IMR-90 (cell line): ENCODE data around the gene ADD3. TPM values are rescaled to one million over a fixed set of nuclear protein-coding genes. Genes with fewer than 3 reads are reported as not detected.
A peak's percentile ranks its signal among the peaks of the same experiment; 100 is the strongest.

Experiments
- ATAC-seq: fragments of 200-7000 bp; cut with Tn5 transposase; 2 replicates; pipeline ENCODE4 v1.9.1; 2020; ENCODE audit warnings: low read depth, mild to moderate bottlenecking, moderate library complexity
- BruUV-seq: library from RNA; stranded (reverse); fragments of 400-500 nt; replicated peaks from 2 replicates; lab custom pipeline; 2021; lab: Mats Ljungman, UMichigan
- CTCF ChIA-PET: fragments of 300-600 bp; formaldehyde crosslinking; extraction: SDS; loops from one replicate; lab custom pipeline; 2021; ENCODE audit warnings: antibody characterized with exemption; lab: Yijun Ruan, JAX
- POLR2A ChIA-PET: fragments of 300-600 bp; sonication (Branson Sonifier 250); formaldehyde crosslinking; loops from one replicate; lab custom pipeline; 2022; ENCODE audit warnings: antibody characterized with exemption; ENCODE audit not compliant: unreplicated experiment; lab: Charles Lee
- DNase-seq: peaks from one replicate; pipeline ENCODE4 v3.0.0; 2013
- H2AFZ ChIP-seq: replicated peaks from 2 replicates; pipeline ENCODE3; 2013; ENCODE audit warnings: low read length, mild to moderate bottlenecking; ENCODE audit not compliant: poor library complexity
- H2AK5ac ChIP-seq: 2 replicates; pipeline ENCODE4 v1.6.1; 2013; ENCODE audit warnings: low read depth, low read length, inconsistent platforms
- H2AK9ac ChIP-seq: replicated peaks from 2 replicates; pipeline ENCODE3; 2013; ENCODE audit warnings: mild to moderate bottlenecking, low read depth, low read length, moderate library complexity; ENCODE audit not compliant: poor library complexity
- H2BK120ac ChIP-seq: 2 replicates; pipeline ENCODE4 v1.6.1; 2013; ENCODE audit warnings: low read depth, low read length, inconsistent platforms
- H2BK15ac ChIP-seq: 3 replicates; pipeline ENCODE4 v1.6.1; 2013; ENCODE audit warnings: low read depth, low read length, inconsistent platforms
- H2BK20ac ChIP-seq: 2 replicates; pipeline ENCODE4 v1.6.1; 2013; ENCODE audit warnings: low read depth, mild to moderate bottlenecking, inconsistent platforms, low read length, moderate library complexity
- H2BK5ac ChIP-seq: 2 replicates; pipeline ENCODE4 v1.6.1; 2013; ENCODE audit warnings: mild to moderate bottlenecking, low read depth, low read length, inconsistent platforms; ENCODE audit not compliant: poor library complexity, severe bottlenecking
- H3K14ac ChIP-seq: replicated peaks from 2 replicates; pipeline ENCODE4 v1.6.1; 2013; ENCODE audit warnings: low read depth, low read length, inconsistent platforms
- H3K18ac ChIP-seq: 2 replicates; pipeline ENCODE4 v1.6.1; 2013; ENCODE audit warnings: low read depth, low read length, control low read depth
- H3K23ac ChIP-seq: 2 replicates; pipeline ENCODE4 v1.6.1; 2013; ENCODE audit warnings: low read depth, low read length, inconsistent platforms
- H3K27ac ChIP-seq: 2 replicates; pipeline ENCODE4 v1.5.1; 2013; ENCODE audit warnings: mild to moderate bottlenecking, control low read depth, low read length; ENCODE audit not compliant: insufficient read depth
- H3K27me3 ChIP-seq: 2 replicates; pipeline ENCODE4 v1.6.1; 2013; ENCODE audit warnings: low read length; ENCODE audit not compliant: control insufficient read depth, insufficient read depth
- H3K36me3 ChIP-seq: 2 replicates; pipeline ENCODE4 v1.6.1; 2013; ENCODE audit warnings: low read length, mixed read lengths; ENCODE audit not compliant: control insufficient read depth, insufficient read depth
- H3K4ac ChIP-seq: 2 replicates; pipeline ENCODE4 v1.6.1; 2013; ENCODE audit warnings: low read depth, low read length, inconsistent platforms
- H3K4me1 ChIP-seq: 2 replicates; pipeline ENCODE4 v1.6.1; 2013; ENCODE audit warnings: low read length, mixed read lengths; ENCODE audit not compliant: control insufficient read depth, insufficient read depth
- H3K4me2 ChIP-seq: 2 replicates; pipeline ENCODE4 v1.6.1; 2013; ENCODE audit warnings: low read depth, mild to moderate bottlenecking, control low read depth, low read length, moderate library complexity
- H3K4me3 ChIP-seq: 2 replicates; pipeline ENCODE4 v1.5.1; 2013; ENCODE audit warnings: low read depth, mild to moderate bottlenecking, control low read depth, low read length, moderate library complexity; ENCODE audit not compliant: insufficient read depth
- H3K56ac ChIP-seq: 2 replicates; pipeline ENCODE4 v1.6.1; 2013; ENCODE audit warnings: low read length, inconsistent platforms; ENCODE audit not compliant: insufficient read depth; ENCODE audit errors: extremely low read depth
- H3K79me1 ChIP-seq, 2 experiments: 2 replicates each; pipeline ENCODE4 v1.6.1; 2013; ENCODE audit warnings: low read length in 2 of 2, inconsistent platforms in 1 of 2, low read depth in 1 of 2
- H3K9ac ChIP-seq: 2 replicates; pipeline ENCODE4 v1.6.1; 2013; ENCODE audit warnings: low read depth, low read length, control low read depth
- H3K9me1 ChIP-seq: 2 replicates; pipeline ENCODE4 v1.6.1; 2013; ENCODE audit warnings: low read length, inconsistent platforms; ENCODE audit not compliant: insufficient read depth
- H3K9me3 ChIP-seq: 2 replicates; pipeline ENCODE4 v1.6.1; 2013; ENCODE audit warnings: low read length; ENCODE audit not compliant: control insufficient read depth, insufficient read depth
- H4K20me1 ChIP-seq: 2 replicates; pipeline ENCODE4 v1.6.1; 2013; ENCODE audit warnings: low read length, inconsistent platforms; ENCODE audit not compliant: insufficient read depth
- H4K5ac ChIP-seq: 2 replicates; pipeline ENCODE4 v1.6.1; 2013; ENCODE audit warnings: mild to moderate bottlenecking, low read depth, low read length, control low read depth
- H4K8ac ChIP-seq, 2 experiments: 2 replicates each; pipeline ENCODE4 v1.6.1; 2013; ENCODE audit warnings: low read depth in 2 of 2, low read length in 2 of 2, control low read depth in 1 of 2, inconsistent platforms in 1 of 2
- H4K91ac ChIP-seq: 2 replicates; pipeline ENCODE4 v1.6.1; 2013; ENCODE audit warnings: low read depth, low read length, inconsistent platforms; ENCODE audit not compliant: insufficient read depth
- CEBPB ChIP-seq: IDR thresholded peaks from 2 replicates; pipeline ENCODE4 v1.6.1; 2012; ENCODE audit warnings: low read depth, low read length, improper control_type of control experiment
- CHD1 ChIP-seq: IDR thresholded peaks from 2 replicates; pipeline ENCODE4 v1.6.1; 2012; ENCODE audit warnings: low read depth, low read length, improper control_type of control experiment
- FOS ChIP-seq: fragments of 150-350 bp; IDR thresholded peaks from 2 replicates; pipeline ENCODE4 v1.6.1; 2016; ENCODE audit warnings: low read depth, low read length
- RCOR1 ChIP-seq: IDR thresholded peaks from 2 replicates; pipeline ENCODE4 v1.6.1; 2012; ENCODE audit warnings: mild to moderate bottlenecking, low read length, improper control_type of control experiment; ENCODE audit not compliant: insufficient replicate concordance
- SMC3 ChIP-seq: fragments of 150-350 bp; IDR thresholded peaks from 2 replicates; pipeline ENCODE4 v1.6.1; 2016; ENCODE audit warnings: low read depth, mild to moderate bottlenecking, antibody characterized with exemption, low read length, moderate library complexity
- WGBS, 2 experiments: methylation state at CpG; one replicate each; pipeline versions ENCODE4 v1.1.5 to v1.1.7; 2013; ENCODE audit warnings: missing lambda C conversion rate in 2 of 2; ENCODE audit not compliant: insufficient read length in 1 of 2; ENCODE audit errors: extremely low coverage in 2 of 2; 5-methylcytosine and 5-hydroxymethylcytosine counted together
- dilution Hi-C: fragments of 300-500 bp; cut with HindIII; formaldehyde crosslinking; loops from one replicate; pipeline ENCODE4 v1.14.3; 2018; ENCODE audit warnings: low sequenced_read_pairs; ENCODE audit not compliant: unreplicated experiment
- in situ Hi-C: fragments of 300-500 bp; cut with MboI; formaldehyde crosslinking; loops from 3 replicates; pipeline ENCODE4 v1.14.3; 2019; ENCODE audit warnings: low sequenced_read_pairs, inconsistent platforms, mixed read lengths
- intact Hi-C: fragments of 100-400 bp; cut with micrococcal nuclease; formaldehyde crosslinking; loops from 2 replicates; pipeline ENCODE4 v1.10.0; 2022
- polyA plus RNA-seq, 3 experiments: library from polyadenylated mRNA; depleted of rRNA; stranded (reverse); fragments of >200 nt; gene quantifications; 2 replicates each; pipeline ENCODE4 v1.2.3, GENCODE V29; 2012; ENCODE audit warnings: low replicate concordance in 1 of 3
- total RNA-seq: library from RNA; depleted of rRNA; stranded (reverse); fragments of >200 nt; gene quantifications from 2 replicates; pipeline ENCODE4 v1.2.3, GENCODE V29; 2012
- TF ChIP-seq, protein P1 (sequence below): fragments of 150-350 bp; IDR thresholded peaks from 2 replicates; pipeline ENCODE4 v1.6.1; 2017; ENCODE audit warnings: mild to moderate bottlenecking, antibody characterized with exemption, low read length, low read depth

ADD3 gene
- total and polyA plus RNA-seq, 2 of the 4 experiments (the other 2 are of a cell fraction), result 138 to 212 TPM

DNA sequence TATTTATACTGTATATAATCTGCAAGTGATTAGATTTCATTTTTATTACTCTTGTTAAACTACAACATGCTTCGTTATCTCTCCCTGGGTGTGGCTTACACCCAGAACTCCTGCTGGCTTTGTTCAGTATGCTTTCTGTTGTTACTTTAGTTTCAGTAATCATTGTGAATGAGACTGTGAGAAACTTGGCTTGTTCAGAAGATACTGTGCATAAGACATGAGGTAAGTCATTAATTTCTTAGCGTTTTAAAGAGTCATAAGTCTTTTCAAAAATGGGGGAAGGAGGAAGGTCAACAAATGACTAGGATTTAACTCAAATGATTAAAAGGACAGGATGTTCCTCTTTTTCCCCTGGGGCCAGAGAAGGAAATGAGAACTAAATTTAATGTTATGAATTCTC lies 11.6 kb upstream of the ADD3 start:
- Histone ChIP-seq H3K9ac (no peak overlapping the region), H4K20me1 (no peaks in the 10 kb centered on the region), H3K18ac (no peak overlapping the region), H3K9me1 (no peaks in the 10 kb centered on the region; the same call in 1 of the 2 replicates), H3K36me3 (no peaks in the 10 kb centered on the region), H2BK20ac (no peak overlapping the region), H2AK9ac (no peak overlapping the region), H3K4me1 (peaks cover 3% of the 10 kb centered on the region; the same call in 1 of the 2 replicates), H2BK5ac (no peak overlapping the region), H2AFZ (no peak overlapping the region), H4K8ac (no peak overlapping the region), H3K23ac (no peak overlapping the region), H3K27ac (no peak overlapping the region), H2BK120ac (no peak overlapping the region), H3K4ac (peak overlapping the region; percentile 20; the same call in 1 of the 2 replicates), H3K56ac (no peak overlapping the region), H3K4me2 (no peak overlapping the region), H2BK15ac (no peak overlapping the region), H3K4me3 (no peak overlapping the region), H4K5ac (no peak overlapping the region), H2AK5ac (no peak overlapping the region), H3K79me1 (no peaks in the 10 kb centered on the region), H3K9me3 (no peaks in the 10 kb centered on the region), H4K91ac (no peak overlapping the region), H3K14ac (no peak overlapping the region), H3K27me3 (no peaks in the 10 kb centered on the region)
- POLR2A ChIA-PET, result no interaction called here
- CTCF ChIA-PET, result interaction anchor here (0.7 kb wide), 1 partner anchor 99 kb away, joined by 4 read pairs; no protein-coding TSS in a partner anchor
- intact Hi-C loops, result no loop called here
- 33% methylated on average over 1 of the region's 2 CpGs; no CpG with 5 or more reads in 1 of the 2 experiments for WGBS, 2 experiments
- in situ Hi-C loops, result no loop called here
- no peak for ATAC-seq
- no TSS peak for BruUV-seq
- dilution Hi-C loops, result no loop called here
- TF ChIP-seq CHD1 (no peak), SMC3 (no peak), CEBPB (no peak), FOS (no peak), RCOR1 (no peak)
- TF ChIP-seq, protein P1, sequence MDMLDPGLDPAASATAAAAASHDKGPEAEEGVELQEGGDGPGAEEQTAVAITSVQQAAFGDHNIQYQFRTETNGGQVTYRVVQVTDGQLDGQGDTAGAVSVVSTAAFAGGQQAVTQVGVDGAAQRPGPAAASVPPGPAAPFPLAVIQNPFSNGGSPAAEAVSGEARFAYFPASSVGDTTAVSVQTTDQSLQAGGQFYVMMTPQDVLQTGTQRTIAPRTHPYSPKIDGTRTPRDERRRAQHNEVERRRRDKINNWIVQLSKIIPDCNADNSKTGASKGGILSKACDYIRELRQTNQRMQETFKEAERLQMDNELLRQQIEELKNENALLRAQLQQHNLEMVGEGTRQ, result no peak
- no peak for DNase-seq
